Measurements from ENCODE around the gene ASB6. TPM values are rescaled to one million over a fixed set of nuclear protein-coding genes. Genes with fewer than 3 reads are reported as not detected.

Gene ASB6
- total and polyA plus RNA-seq, 2 of the 13 experiments (the other 11 are each of a cell fraction or from before 2014, with no cell fraction given) = 8.2 to 8.4 TPM

- TF ChIP-seq ARID2 (CRISPR knock-in tag; IDR thresholded peaks at IDR 0.05; ENCODE audit: borderline replicate concordance) (no peak), CTCF (CRISPR knock-in tag; IDR thresholded peaks at IDR 0.05) (no peak), ZNF749 (CRISPR knock-in tag; IDR thresholded peaks at IDR 0.05; ENCODE audit: borderline replicate concordance) (no peak), NR2C2 (CRISPR knock-in tag; IDR thresholded peaks at IDR 0.05; ENCODE audit: borderline replicate concordance) (peak; percentile 60), ZSCAN25 (CRISPR knock-in tag; IDR thresholded peaks at IDR 0.05) (peak; percentile 98), ZNF557 (CRISPR knock-in tag; IDR thresholded peaks at IDR 0.05) (no peak), TGIF2 (CRISPR knock-in tag; IDR thresholded peaks at IDR 0.05) (0 out of 2 replicates have a peak, but pooled peaks have one; percentile 24), THAP8 (CRISPR knock-in tag; IDR thresholded peaks at IDR 0.05; ENCODE audit: borderline replicate concordance) (0 out of 2 replicates have a peak, but pooled peaks have one; percentile 56), STAG1 (CRISPR knock-in tag; IDR thresholded peaks at IDR 0.05) (peak; percentile 25), CHD4 (IDR thresholded peaks at IDR 0.05; ENCODE audit: borderline replicate concordance, low read length) (no peak), ZIK1 (CRISPR knock-in tag; IDR thresholded peaks at IDR 0.05; ENCODE audit: borderline replicate concordance, low read depth) (peak; percentile 48; the same call in 1 of the 2 replicates), ZUFSP (CRISPR knock-in tag; IDR thresholded peaks at IDR 0.05; ENCODE audit: borderline replicate concordance) (no peak), ZNF207 (IDR thresholded peaks at IDR 0.05; ENCODE audit: borderline replicate concordance) (no peak), ZFX (CRISPR knock-in tag; IDR thresholded peaks at IDR 0.05; ENCODE audit: low read depth) (peak; percentile 93), FOSL1 (CRISPR knock-in tag; IDR thresholded peaks at IDR 0.05; ENCODE audit: borderline replicate concordance) (0 out of 2 replicates have a peak, but pooled peaks have one; percentile 11), ZNF761 (CRISPR knock-in tag; conservative IDR thresholded peaks at IDR 0.05) (no peak; the same call in 1 of the 2 replicates), KLF12 (CRISPR knock-in tag; IDR thresholded peaks at IDR 0.05; ENCODE audit: borderline replicate concordance) (peak; percentile 78; the same call in 1 of the 2 replicates), NR0B2 (CRISPR knock-in tag; IDR thresholded peaks at IDR 0.05) (peak; percentile 33)
Measured at GRCh38 chr9:129597355-129598088, 44.4 kb downstream of the ASB6 start (continued).
